Measurements from ENCODE around the gene GLIPR2. TPM values are rescaled to one million over a fixed set of nuclear protein-coding genes. Genes with fewer than 3 reads are reported as not detected.
"Not testable (repeated sequence)": the region's sequence is repeated elsewhere in the genome, so short reads cannot be mapped to it uniquely, and the experiment has no call there.

GLIPR2 gene
- total and polyA plus RNA-seq, 2 of the 13 experiments (the other 11 are each of a cell fraction or from before 2014, with no cell fraction given): 0.08 to 0.42 TPM

DNA sequence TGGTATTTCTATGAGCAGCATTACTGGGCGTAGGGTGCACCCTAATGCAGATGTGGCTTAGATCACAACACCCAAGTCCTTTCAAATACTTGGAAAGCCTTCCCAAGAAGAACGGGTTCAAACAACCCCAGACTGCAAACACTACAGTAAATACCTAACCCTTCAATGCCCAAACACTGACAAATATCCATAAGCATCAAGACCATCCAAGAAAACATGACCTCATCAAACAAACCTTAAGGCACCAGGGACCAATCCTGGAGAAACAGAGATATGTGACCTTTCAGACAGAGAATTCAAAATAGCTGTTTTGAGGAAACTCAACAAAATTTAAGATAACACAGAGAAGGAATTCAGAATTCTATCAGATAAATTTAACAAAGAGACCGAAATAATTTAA is 38.7 kb downstream of the GLIPR2 start:
- H3K4me3 ChIP-seq (replicated peaks in 1 of 3; ENCODE audit: insufficient read depth in 1 of 3, low read depth in 2 of 3, low read length in 3 of 3); H3K9ac ChIP-seq (ENCODE audit: insufficient read depth, low read depth, low read length); H3K36me3 ChIP-seq (replicated peaks in 1 of 2; ENCODE audit: control insufficient read depth in 1 of 2, insufficient read depth in 2 of 2, low read length in 2 of 2); BruUV-seq (replicated peaks); ATAC-seq; in situ Hi-C loops (cut with HindIII; ENCODE audit: extremely low pct_ligation_motif_present, low pct_unique_long_range_greater_than_20kb); CTCF ChIA-PET (ENCODE audit: low intra/inter-chr PET ratio, low total read pairs); H3K9me3 ChIP-seq (ENCODE audit: low read length); FAIRE-seq; H3K79me2 ChIP-seq (ENCODE audit: insufficient read depth, low read length); H3K4me1 ChIP-seq (ENCODE audit: insufficient read depth, low read length); POLR2A ChIA-PET; H2AFZ ChIP-seq (ENCODE audit: low read length); H4K20me1 ChIP-seq (ENCODE audit: insufficient read depth, low read length); H3K4me2 ChIP-seq (ENCODE audit: low read depth, low read length); H3K27ac ChIP-seq (ENCODE audit: extremely low read length, insufficient read depth, low read length); DNase-seq (ENCODE audit: low spot score); intact Hi-C loops (cut with micrococcal nuclease; ENCODE audit: unreplicated experiment); TF ChIP-seq ATF7 (CRISPR knock-in tag; IDR thresholded peaks at IDR 0.05): not testable (repeated sequence)
- TF ChIP-seq ATF7 (IDR thresholded peaks at IDR 0.05): 0 out of 2 replicates have a peak, but pooled peaks have one; percentile 50
- peaks cover 3 to 25% of the 10 kb centered on the region in 2 experiments; a peak in 4 of 5 replicates for H3K27me3 ChIP-seq (ENCODE audit: control insufficient read depth in 1 of 2, insufficient read depth in 2 of 2, low read length in 2 of 2)
- 31% methylated on average over 3 of the region's 3 CpGs for WGBS (ENCODE audit: low lambda C conversion rate)

DNA sequence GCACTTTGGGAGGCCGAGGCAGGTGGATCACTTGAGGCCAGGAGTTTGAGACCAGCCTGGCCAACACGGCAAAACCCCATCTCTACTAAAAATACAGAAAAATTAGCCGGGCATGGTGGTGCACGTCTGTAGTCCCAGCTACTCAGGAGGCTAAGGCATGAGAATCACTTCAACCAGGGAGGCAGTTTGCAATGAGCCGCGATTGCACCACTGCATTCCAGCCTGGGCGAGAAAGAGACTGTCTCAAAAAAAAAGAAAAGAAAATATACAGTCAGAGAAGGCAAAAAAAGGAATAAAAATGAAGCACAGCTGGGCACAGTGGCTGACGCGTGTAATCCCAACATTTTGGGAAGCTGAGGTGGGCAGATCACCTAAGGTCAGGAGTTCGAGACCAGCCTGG is 40.0 kb downstream of the GLIPR2 start:
- ATAC-seq; FAIRE-seq; CTCF ChIA-PET (ENCODE audit: low intra/inter-chr PET ratio, low total read pairs); H3K27ac ChIP-seq (ENCODE audit: extremely low read length, insufficient read depth, low read length); BruUV-seq (replicated peaks); H3K79me2 ChIP-seq (ENCODE audit: insufficient read depth, low read length); H3K36me3 ChIP-seq (replicated peaks in 1 of 2; ENCODE audit: control insufficient read depth in 1 of 2, insufficient read depth in 2 of 2, low read length in 2 of 2); H3K4me3 ChIP-seq (replicated peaks in 1 of 3; ENCODE audit: insufficient read depth in 1 of 3, low read depth in 2 of 3, low read length in 3 of 3); in situ Hi-C loops (cut with HindIII; ENCODE audit: extremely low pct_ligation_motif_present, low pct_unique_long_range_greater_than_20kb); H2AFZ ChIP-seq (ENCODE audit: low read length); H3K4me2 ChIP-seq (ENCODE audit: low read depth, low read length); H3K9ac ChIP-seq (ENCODE audit: insufficient read depth, low read depth, low read length); H3K9me3 ChIP-seq (ENCODE audit: low read length); POLR2A ChIA-PET; H4K20me1 ChIP-seq (ENCODE audit: insufficient read depth, low read length); DNase-seq (ENCODE audit: low spot score); intact Hi-C loops (cut with micrococcal nuclease; ENCODE audit: unreplicated experiment); H3K4me1 ChIP-seq (ENCODE audit: insufficient read depth, low read length): not testable (repeated sequence)
- H3K27me3 ChIP-seq (ENCODE audit: control insufficient read depth in 1 of 2, insufficient read depth in 2 of 2, low read length in 2 of 2): peaks cover 0 to 12% of the 10 kb centered on the region in 2 experiments; a peak in 2 of 5 replicates
- 61% methylated on average over 10 of the region's 10 CpGs for WGBS (ENCODE audit: low lambda C conversion rate)

GRCh38 chr9:36177571-36177970 is 41.0 kb downstream of the GLIPR2 start:
- H3K27me3 ChIP-seq (ENCODE audit: control insufficient read depth in 1 of 2, insufficient read depth in 2 of 2, low read length in 2 of 2): 0 out of 5 replicates have a peak, but pooled peaks cover 0 to 9% of the 10 kb centered on the region in 2 experiments
- no peaks in the 10 kb centered on the region for H3K9me3 ChIP-seq (ENCODE audit: low read length)
- ChIA-PET CTCF (ENCODE audit: low intra/inter-chr PET ratio, low total read pairs) (no interaction called here), POLR2A (interaction anchor here (1.0 kb wide), 1 partner anchor 13 kb away, joined by 4 read pairs; the partner anchor contains the start of gene CLTA)
- H3K4me2 ChIP-seq (ENCODE audit: low read depth, low read length): no peak overlapping the region
- H3K79me2 ChIP-seq (ENCODE audit: insufficient read depth, low read length): no peaks in the 10 kb centered on the region
- DNase-seq (ENCODE audit: low spot score) (no peak), FAIRE-seq (no peak), ATAC-seq (no peak)
- in situ Hi-C loops (cut with HindIII; ENCODE audit: extremely low pct_ligation_motif_present, low pct_unique_long_range_greater_than_20kb): no loop called here
- BruUV-seq (replicated peaks): no TSS peak
- no peak overlapping the region for H3K9ac ChIP-seq (ENCODE audit: insufficient read depth, low read depth, low read length)
- H3K36me3 ChIP-seq (replicated peaks in 1 of 2; ENCODE audit: control insufficient read depth in 1 of 2, insufficient read depth in 2 of 2, low read length in 2 of 2): no peaks in the 10 kb centered on the region
- no peak overlapping the region for H3K4me3 ChIP-seq (replicated peaks in 1 of 3; ENCODE audit: insufficient read depth in 1 of 3, low read depth in 2 of 3, low read length in 3 of 3)
- 53% methylated on average over 4 of the region's 4 CpGs for whole genome bisulfite sequencing (ENCODE audit: low lambda C conversion rate)
- no peak overlapping the region for H3K27ac ChIP-seq (ENCODE audit: extremely low read length, insufficient read depth, low read length)
- H3K4me1 ChIP-seq (ENCODE audit: insufficient read depth, low read length): no peaks in the 10 kb centered on the region
- H4K20me1 ChIP-seq (ENCODE audit: insufficient read depth, low read length): no peaks in the 10 kb centered on the region
- intact Hi-C loops (cut with micrococcal nuclease; ENCODE audit: unreplicated experiment): no loop called here
- no peak overlapping the region for H2AFZ ChIP-seq (ENCODE audit: low read length)
- TF ChIP-seq TRIM24 (CRISPR knock-in tag; IDR thresholded peaks at IDR 0.05) (no peak), EZH2 (conservative IDR thresholded peaks at IDR 0.05; ENCODE audit: low read depth, low read length) (no peak), IRX3 (CRISPR knock-in tag; IDR thresholded peaks at IDR 0.05; ENCODE audit: borderline replicate concordance, low read depth) (no peak), DMAP1 (CRISPR knock-in tag; IDR thresholded peaks at IDR 0.05) (no peak), TSC22D2 (CRISPR knock-in tag; IDR thresholded peaks at IDR 0.05; ENCODE audit: borderline replicate concordance) (no peak)
- TF ChIP-seq, protein P1, sequence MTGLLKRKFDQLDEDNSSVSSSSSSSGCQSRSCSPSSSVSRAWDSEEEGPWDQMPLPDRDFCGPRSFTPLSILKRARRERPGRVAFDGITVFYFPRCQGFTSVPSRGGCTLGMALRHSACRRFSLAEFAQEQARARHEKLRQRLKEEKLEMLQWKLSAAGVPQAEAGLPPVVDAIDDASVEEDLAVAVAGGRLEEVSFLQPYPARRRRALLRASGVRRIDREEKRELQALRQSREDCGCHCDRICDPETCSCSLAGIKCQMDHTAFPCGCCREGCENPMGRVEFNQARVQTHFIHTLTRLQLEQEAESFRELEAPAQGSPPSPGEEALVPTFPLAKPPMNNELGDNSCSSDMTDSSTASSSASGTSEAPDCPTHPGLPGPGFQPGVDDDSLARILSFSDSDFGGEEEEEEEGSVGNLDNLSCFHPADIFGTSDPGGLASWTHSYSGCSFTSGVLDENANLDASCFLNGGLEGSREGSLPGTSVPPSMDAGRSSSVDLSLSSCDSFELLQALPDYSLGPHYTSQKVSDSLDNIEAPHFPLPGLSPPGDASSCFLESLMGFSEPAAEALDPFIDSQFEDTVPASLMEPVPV (CRISPR knock-in tag; IDR thresholded peaks at IDR 0.05): no peak
- TF ChIP-seq, protein P2, sequence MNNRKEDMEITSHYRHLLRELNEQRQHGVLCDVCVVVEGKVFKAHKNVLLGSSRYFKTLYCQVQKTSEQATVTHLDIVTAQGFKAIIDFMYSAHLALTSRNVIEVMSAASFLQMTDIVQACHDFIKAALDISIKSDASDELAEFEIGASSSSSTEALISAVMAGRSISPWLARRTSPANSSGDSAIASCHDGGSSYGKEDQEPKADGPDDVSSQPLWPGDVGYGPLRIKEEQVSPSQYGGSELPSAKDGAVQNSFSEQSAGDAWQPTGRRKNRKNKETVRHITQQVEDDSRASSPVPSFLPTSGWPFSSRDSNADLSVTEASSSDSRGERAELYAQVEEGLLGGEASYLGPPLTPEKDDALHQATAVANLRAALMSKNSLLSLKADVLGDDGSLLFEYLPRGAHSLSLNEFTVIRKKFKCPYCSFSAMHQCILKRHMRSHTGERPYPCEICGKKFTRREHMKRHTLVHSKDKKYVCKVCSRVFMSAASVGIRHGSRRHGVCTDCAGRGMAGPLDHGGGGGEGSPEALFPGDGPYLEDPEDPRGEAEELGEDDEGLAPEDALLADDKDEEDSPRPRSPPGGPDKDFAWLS (CRISPR knock-in tag; IDR thresholded peaks at IDR 0.05; ENCODE audit: borderline replicate concordance): no peak
